Placental epithelial cell (primary cell): ENCODE measurements around the gene HHIP. TPM values are rescaled to one million over a fixed set of nuclear protein-coding genes. Genes with fewer than 3 reads are reported as not detected.

Experiments
- small RNA-seq: library from RNA; depleted of rRNA; stranded (forward); fragments of <200 nt; gene quantifications from one replicate; pipeline ENCODE3, GENCODE V24; 2012
- total RNA-seq: library from RNA; depleted of rRNA; stranded (reverse); fragments of >200 nt; gene quantifications from 2 replicates; pipeline ENCODE4 v1.2.3, GENCODE V29; 2012

HHIP gene, protein sequence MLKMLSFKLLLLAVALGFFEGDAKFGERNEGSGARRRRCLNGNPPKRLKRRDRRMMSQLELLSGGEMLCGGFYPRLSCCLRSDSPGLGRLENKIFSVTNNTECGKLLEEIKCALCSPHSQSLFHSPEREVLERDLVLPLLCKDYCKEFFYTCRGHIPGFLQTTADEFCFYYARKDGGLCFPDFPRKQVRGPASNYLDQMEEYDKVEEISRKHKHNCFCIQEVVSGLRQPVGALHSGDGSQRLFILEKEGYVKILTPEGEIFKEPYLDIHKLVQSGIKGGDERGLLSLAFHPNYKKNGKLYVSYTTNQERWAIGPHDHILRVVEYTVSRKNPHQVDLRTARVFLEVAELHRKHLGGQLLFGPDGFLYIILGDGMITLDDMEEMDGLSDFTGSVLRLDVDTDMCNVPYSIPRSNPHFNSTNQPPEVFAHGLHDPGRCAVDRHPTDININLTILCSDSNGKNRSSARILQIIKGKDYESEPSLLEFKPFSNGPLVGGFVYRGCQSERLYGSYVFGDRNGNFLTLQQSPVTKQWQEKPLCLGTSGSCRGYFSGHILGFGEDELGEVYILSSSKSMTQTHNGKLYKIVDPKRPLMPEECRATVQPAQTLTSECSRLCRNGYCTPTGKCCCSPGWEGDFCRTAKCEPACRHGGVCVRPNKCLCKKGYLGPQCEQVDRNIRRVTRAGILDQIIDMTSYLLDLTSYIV
- total RNA-seq: not detected in 2 replicates

GRCh38 chr4:144645631-144646522 is at the start of gene HHIP:
HHIP (plus strand) TSS chr4:144646156; CDS start chr4:144646676, 520 bp downstream.

Small RNA genes lying within 50 kb of the gene (small RNA-seq; reads per million reads assigned to genes)
- not detected for gene RF02271
